GM15510 (cell line): Measurements from ENCODE around the gene FRY.
A peak's percentile ranks its signal among the peaks of the same experiment; 100 is the strongest.

Experiments used
- POLR2A ChIP-seq: IDR thresholded peaks from 3 replicates; pipeline ENCODE4 v1.6.1; 2011; ENCODE audit warnings: borderline replicate concordance; ENCODE audit not compliant: insufficient read length; ENCODE audit errors: extremely low read depth

FRY gene

GRCh38 chr13:32031025-32031814 is at the start of gene FRY:
TSS of gene FRY (plus strand) at chr13:32031774. CDS start at chr13:32031796, 22 bp downstream.
- peak; percentile 27 for TF ChIP-seq POLR2A

- no peak for TF ChIP-seq POLR2A
Measured at GRCh38 chr13:31982124-31982523, 49.5 kb upstream of the FRY start.

- no peak for TF ChIP-seq POLR2A
Measured at GRCh38 chr13:31982540-31982939, 49.0 kb upstream of the FRY start.

- TF ChIP-seq POLR2A: no peak
Measured at GRCh38 chr13:31986676-31987470, 44.7 kb upstream of the FRY start.

- TF ChIP-seq POLR2A: no peak
Measured at GRCh38 chr13:31987535-31988170, 43.9 kb upstream of the FRY start.

GRCh38 chr13:31996601-31997000 is 35.0 kb upstream of the FRY start:
- TF ChIP-seq POLR2A: no peak

- no peak for TF ChIP-seq POLR2A
Measured at GRCh38 chr13:31997641-31998040, 33.9 kb upstream of the FRY start.

GRCh38 chr13:31998131-31998530 is 33.4 kb upstream of the FRY start:
- TF ChIP-seq POLR2A: no peak

GRCh38 chr13:32001154-32001768 is 30.3 kb upstream of the FRY start:
- no peak for TF ChIP-seq POLR2A

GRCh38 chr13:32001769-32002168 is 29.8 kb upstream of the FRY start:
- TF ChIP-seq POLR2A: no peak

- TF ChIP-seq POLR2A: no peak
Measured at GRCh38 chr13:32002873-32003272, 28.7 kb upstream of the FRY start.

- no peak for TF ChIP-seq POLR2A
Measured at GRCh38 chr13:32007494-32007893, 24.1 kb upstream of the FRY start.

GRCh38 chr13:32008518-32009175 is 22.9 kb upstream of the FRY start:
- TF ChIP-seq POLR2A: no peak

GRCh38 chr13:32009362-32009761 is 22.2 kb upstream of the FRY start:
- TF ChIP-seq POLR2A: no peak

- TF ChIP-seq POLR2A: no peak
Measured at GRCh38 chr13:32010136-32010535, 21.4 kb upstream of the FRY start.

GRCh38 chr13:32011971-32012370 is 19.6 kb upstream of the FRY start:
- no peak for TF ChIP-seq POLR2A
